Osteoblast (primary cell): ENCODE results near the gene PLEKHG4B. TPM values are rescaled to one million over a fixed set of nuclear protein-coding genes. Genes with fewer than 3 reads are reported as not detected.

Source experiments
- DNase-seq: peaks from one replicate; pipeline ENCODE4 v3.0.0; 2011; ENCODE audit warnings: low spot score, mixed read lengths; ENCODE audit not compliant: insufficient read length; ENCODE audit errors: missing footprints
- H2AFZ ChIP-seq: 2 replicates; pipeline ENCODE4 v1.6.0; 2011; ENCODE audit warnings: mild to moderate bottlenecking, low read length
- H3K27ac ChIP-seq: 2 replicates; pipeline ENCODE4 v1.5.1; 2011; ENCODE audit warnings: mild to moderate bottlenecking, low read depth, low read length, moderate library complexity
- H3K27me3 ChIP-seq: 2 replicates; pipeline ENCODE4 v1.6.0; 2012; ENCODE audit warnings: mild to moderate bottlenecking, control low read depth, inconsistent platforms, low read length, moderate library complexity; ENCODE audit not compliant: insufficient read depth
- H3K36me3 ChIP-seq: 2 replicates; pipeline ENCODE4 v1.5.1; 2011; ENCODE audit warnings: mild to moderate bottlenecking, low read length, control low read depth, moderate library complexity; ENCODE audit not compliant: insufficient read depth
- H3K4me1 ChIP-seq: 2 replicates; pipeline ENCODE4 v1.5.1; 2011; ENCODE audit warnings: mild to moderate bottlenecking, low read length, control low read depth, moderate library complexity; ENCODE audit not compliant: insufficient read depth
- H3K4me2 ChIP-seq: 2 replicates; pipeline ENCODE4 v1.6.0; 2011; ENCODE audit warnings: mild to moderate bottlenecking, low read length; ENCODE audit not compliant: insufficient read depth
- H3K4me3 ChIP-seq: fragments of 200-600 bp; sonication (generic); 3 replicates; pipeline ENCODE4 v1.5.1; 2012; ENCODE audit warnings: mild to moderate bottlenecking, low read length, inconsistent platforms; ENCODE audit not compliant: insufficient read depth
- H3K79me2 ChIP-seq: 2 replicates; pipeline ENCODE4 v1.6.0; 2012; ENCODE audit warnings: mild to moderate bottlenecking, low read length, control low read depth, inconsistent platforms; ENCODE audit not compliant: insufficient read depth
- H3K9me3 ChIP-seq: 2 replicates; pipeline ENCODE4 v1.5.1; 2011; ENCODE audit warnings: low read depth, low read length, control low read depth
- H4K20me1 ChIP-seq: 2 replicates; pipeline ENCODE4 v1.6.0; 2012; ENCODE audit warnings: mild to moderate bottlenecking, low read length, control low read depth; ENCODE audit not compliant: insufficient read depth
- total RNA-seq: library from RNA; depleted of rRNA; stranded (reverse); fragments of >200 nt; gene quantifications from 2 replicates; pipeline ENCODE4 v1.2.3, GENCODE V29; 2012
- TF ChIP-seq, protein P1 (sequence below): IDR thresholded peaks from 2 replicates; pipeline ENCODE4 v1.5.1; 2011; ENCODE audit warnings: mild to moderate bottlenecking, low read depth, low read length, moderate library complexity; ENCODE audit errors: extremely low read depth

Gene PLEKHG4B
- total RNA-seq, 1 donor = 0.36 TPM

DNA sequence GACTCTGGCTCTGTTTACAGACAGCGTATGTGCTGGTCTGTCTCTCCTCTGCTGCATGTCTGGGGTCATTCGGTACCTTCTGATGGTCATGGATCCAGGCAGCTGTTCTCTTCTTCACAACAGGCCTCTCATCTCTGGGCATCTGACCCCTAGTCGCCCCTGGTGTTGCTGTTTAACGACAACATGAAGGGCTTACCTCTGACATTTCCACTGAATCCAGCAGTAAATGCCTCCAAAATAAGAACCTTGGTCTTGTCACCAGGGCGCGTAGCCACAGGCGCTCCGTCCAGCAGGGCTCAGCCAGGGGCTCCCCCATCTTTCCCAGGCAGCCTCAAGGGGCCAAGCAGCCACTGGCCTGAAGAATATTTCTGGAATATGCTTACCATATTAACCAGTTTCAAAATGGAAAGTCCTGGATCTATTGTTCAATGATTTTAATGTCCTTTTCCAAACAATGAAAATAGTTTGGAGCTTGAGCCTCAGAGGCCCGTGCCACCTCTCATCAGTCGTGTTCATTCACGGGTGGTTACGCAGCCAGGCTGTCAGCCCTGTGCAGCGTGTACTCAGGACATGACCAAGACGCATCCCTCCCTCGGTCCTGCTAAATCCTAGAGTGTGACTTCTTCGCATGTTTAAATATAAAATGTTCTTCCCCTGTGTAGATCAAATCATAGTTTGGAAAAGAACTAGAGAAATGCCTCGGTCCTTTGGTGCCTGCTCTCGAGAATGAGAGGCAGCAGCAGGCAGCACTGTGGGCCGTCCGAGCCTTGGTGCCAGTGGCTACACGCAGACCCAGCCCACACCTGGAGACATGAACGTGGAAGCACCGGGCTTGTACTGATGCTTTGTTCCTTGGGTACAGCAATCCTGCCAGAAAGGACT, 69.2 kb downstream of the PLEKHG4B start:
- H3K79me2 ChIP-seq = no peaks in the 10 kb centered on the region
- no peaks in the 10 kb centered on the region for H3K9me3 ChIP-seq
- TF ChIP-seq, protein P1, sequence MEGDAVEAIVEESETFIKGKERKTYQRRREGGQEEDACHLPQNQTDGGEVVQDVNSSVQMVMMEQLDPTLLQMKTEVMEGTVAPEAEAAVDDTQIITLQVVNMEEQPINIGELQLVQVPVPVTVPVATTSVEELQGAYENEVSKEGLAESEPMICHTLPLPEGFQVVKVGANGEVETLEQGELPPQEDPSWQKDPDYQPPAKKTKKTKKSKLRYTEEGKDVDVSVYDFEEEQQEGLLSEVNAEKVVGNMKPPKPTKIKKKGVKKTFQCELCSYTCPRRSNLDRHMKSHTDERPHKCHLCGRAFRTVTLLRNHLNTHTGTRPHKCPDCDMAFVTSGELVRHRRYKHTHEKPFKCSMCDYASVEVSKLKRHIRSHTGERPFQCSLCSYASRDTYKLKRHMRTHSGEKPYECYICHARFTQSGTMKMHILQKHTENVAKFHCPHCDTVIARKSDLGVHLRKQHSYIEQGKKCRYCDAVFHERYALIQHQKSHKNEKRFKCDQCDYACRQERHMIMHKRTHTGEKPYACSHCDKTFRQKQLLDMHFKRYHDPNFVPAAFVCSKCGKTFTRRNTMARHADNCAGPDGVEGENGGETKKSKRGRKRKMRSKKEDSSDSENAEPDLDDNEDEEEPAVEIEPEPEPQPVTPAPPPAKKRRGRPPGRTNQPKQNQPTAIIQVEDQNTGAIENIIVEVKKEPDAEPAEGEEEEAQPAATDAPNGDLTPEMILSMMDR = no peak
- H4K20me1 ChIP-seq = no peaks in the 10 kb centered on the region
- peak overlapping the region; percentile 83 for H3K4me2 ChIP-seq
- H3K27me3 ChIP-seq = peaks cover 3% of the 10 kb centered on the region
- H3K36me3 ChIP-seq = no peaks in the 10 kb centered on the region
- no peak overlapping the region for H2AFZ ChIP-seq
- peak; percentile 57 for DNase-seq
- no peak overlapping the region for H3K4me3 ChIP-seq
- H3K4me1 ChIP-seq = peaks cover 28% of the 10 kb centered on the region
- no peak overlapping the region for H3K27ac ChIP-seq

DNA sequence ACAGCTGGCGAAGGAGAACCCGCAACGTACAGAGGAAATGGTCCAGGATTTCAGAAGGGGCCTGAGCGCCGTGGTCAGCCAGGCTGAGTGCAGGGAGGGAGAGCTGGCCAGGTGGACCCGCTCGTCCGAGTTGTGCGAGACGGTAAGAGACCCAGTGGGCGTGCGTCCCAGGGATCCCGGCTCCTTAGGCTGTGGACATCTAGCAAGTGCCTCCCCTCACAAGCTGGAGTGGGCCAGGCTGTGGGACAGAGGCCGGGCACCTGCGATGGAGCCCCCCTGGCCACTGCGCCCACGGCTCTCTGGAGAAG, 69.8 kb downstream of the PLEKHG4B start:
- H3K36me3 ChIP-seq = no peaks in the 10 kb centered on the region
- no peaks in the 10 kb centered on the region for H3K79me2 ChIP-seq
- H3K4me3 ChIP-seq = no peak overlapping the region
- H3K9me3 ChIP-seq = no peaks in the 10 kb centered on the region
- TF ChIP-seq, protein P1 = no peak
- H3K27ac ChIP-seq = no peak overlapping the region
- H3K4me1 ChIP-seq = peaks cover 28% of the 10 kb centered on the region
- no peak for DNase-seq
- no peaks in the 10 kb centered on the region for H4K20me1 ChIP-seq
- H2AFZ ChIP-seq = no peak overlapping the region
- H3K4me2 ChIP-seq = no peak overlapping the region
- H3K27me3 ChIP-seq = peaks cover 3% of the 10 kb centered on the region

DNA sequence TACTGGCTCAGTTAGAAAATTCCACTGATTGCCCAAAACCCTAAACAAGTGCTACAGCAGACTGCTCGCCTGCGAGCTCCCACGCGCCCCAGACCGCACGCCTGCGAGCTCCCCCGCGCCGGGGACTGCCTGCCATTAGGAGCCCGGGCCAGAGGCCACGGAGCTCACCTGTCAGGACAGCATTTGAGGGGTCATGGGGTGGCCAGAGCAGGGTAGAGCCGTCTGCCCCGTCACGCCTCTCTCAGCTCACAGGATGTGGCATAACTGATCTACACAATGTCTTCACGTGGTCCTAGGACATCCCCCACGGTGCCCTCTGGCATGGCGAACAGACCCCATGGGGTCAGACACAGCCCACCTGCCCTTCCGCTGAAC, 70.2 kb downstream of the PLEKHG4B start:
- Histone ChIP-seq H3K4me3 (no peak overlapping the region), H4K20me1 (no peaks in the 10 kb centered on the region), H3K9me3 (no peaks in the 10 kb centered on the region), H3K79me2 (no peaks in the 10 kb centered on the region), H3K4me1 (peaks cover 28% of the 10 kb centered on the region), H3K36me3 (no peaks in the 10 kb centered on the region), H2AFZ (no peak overlapping the region), H3K4me2 (no peak overlapping the region), H3K27ac (no peak overlapping the region), H3K27me3 (peaks cover 3% of the 10 kb centered on the region)
- TF ChIP-seq, protein P1 = no peak
- peak; percentile 70 for DNase-seq

DNA sequence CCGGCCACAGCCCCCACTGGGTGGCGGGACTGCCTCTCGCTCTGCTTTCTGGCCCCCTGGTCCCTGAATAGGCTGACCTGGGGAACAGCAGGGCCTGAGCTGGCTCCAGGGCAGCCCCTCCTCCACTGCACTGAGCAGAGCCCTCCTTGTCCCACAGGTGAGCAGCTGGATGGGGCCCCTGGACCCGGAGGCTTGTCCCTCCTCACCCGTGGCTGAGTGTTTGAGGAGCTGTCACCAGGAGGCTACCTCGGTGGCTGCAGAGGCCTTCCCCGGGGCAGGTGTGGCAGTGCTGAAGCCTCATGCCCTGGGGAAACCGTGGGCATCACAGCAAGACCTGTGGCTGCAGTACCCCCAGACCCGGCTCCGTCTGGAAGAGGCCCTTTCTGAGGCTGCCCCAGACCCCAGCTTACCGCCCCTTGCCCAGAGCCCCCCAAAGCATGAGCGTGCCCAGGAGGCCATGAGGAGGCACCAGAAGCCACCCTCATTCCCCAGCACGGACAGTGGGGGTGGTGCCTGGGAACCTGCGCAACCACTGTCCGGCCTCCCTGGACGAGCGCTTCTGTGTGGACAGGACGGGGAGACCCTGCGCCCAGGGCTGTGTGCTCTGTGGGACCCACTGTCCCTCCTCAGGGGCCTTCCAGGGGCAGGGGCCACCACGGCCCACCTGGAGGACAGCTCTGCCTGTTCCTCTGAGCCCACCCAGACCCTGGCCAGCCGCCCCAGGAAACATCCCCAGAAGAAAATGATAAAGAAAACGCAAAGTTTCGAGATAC, 70.8 kb downstream of the PLEKHG4B start:
- DNase-seq = peak; percentile 51
- no peak overlapping the region for H3K4me2 ChIP-seq
- H2AFZ ChIP-seq = no peak overlapping the region
- H4K20me1 ChIP-seq = no peaks in the 10 kb centered on the region
- H3K36me3 ChIP-seq = no peaks in the 10 kb centered on the region
- H3K79me2 ChIP-seq = no peaks in the 10 kb centered on the region
- no peaks in the 10 kb centered on the region for H3K9me3 ChIP-seq
- peaks cover 3% of the 10 kb centered on the region for H3K27me3 ChIP-seq
- no peak overlapping the region for H3K27ac ChIP-seq
- TF ChIP-seq, protein P1 = no peak
- no peak overlapping the region for H3K4me3 ChIP-seq
- H3K4me1 ChIP-seq = peaks cover 29% of the 10 kb centered on the region
